HepG2 (cell line): Measurements from ENCODE around the gene SPPL3. TPM values are rescaled to one million over a fixed set of nuclear protein-coding genes. Genes with fewer than 3 reads are reported as not detected.
A peak's percentile ranks its signal among the peaks of the same experiment; 100 is the strongest.

Source experiments
- ADNP ChIP-seq: sonication (generic); formaldehyde crosslinking; IDR thresholded peaks from 2 replicates; pipeline ENCODE4 v1.4.0; 2020; ENCODE audit warnings: missing genetic modification reagents
- CBFB ChIP-seq: sonication (generic); formaldehyde crosslinking; IDR thresholded peaks from 2 replicates; pipeline ENCODE4 v1.4.0; 2020; ENCODE audit warnings: missing genetic modification reagents
- CBX2 ChIP-seq, 2 experiments: fragments of 200-600 bp in 1 of 2; sonication (generic); formaldehyde crosslinking in 1 of 2; IDR thresholded peaks; 2 replicates each; pipeline versions ENCODE4 v1.7.0 to v1.8.1; 2018 to 2022; ENCODE audit warnings: low read depth in 2 of 2, low read length in 1 of 2, mild to moderate bottlenecking in 1 of 2, missing genetic modification reagents in 1 of 2
- FOSL2 ChIP-seq: sonication (generic); formaldehyde crosslinking; IDR thresholded peaks from 2 replicates; pipeline ENCODE4 v1.4.0; 2020; ENCODE audit warnings: missing genetic modification reagents
- FOXC1 ChIP-seq: sonication (generic); formaldehyde crosslinking; IDR thresholded peaks from 2 replicates; pipeline ENCODE4 v1.8.0; 2022; ENCODE audit warnings: mild to moderate bottlenecking, missing genetic modification reagents, borderline replicate concordance
- GTF3A ChIP-seq: sonication (generic); formaldehyde crosslinking; conservative IDR thresholded peaks from 2 replicates; pipeline ENCODE4 v1.4.0; 2020; ENCODE audit warnings: mild to moderate bottlenecking, missing genetic modification reagents
- KDM5B ChIP-seq: sonication (generic); formaldehyde crosslinking; IDR thresholded peaks from 2 replicates; pipeline ENCODE4 v1.4.0; 2020; ENCODE audit warnings: missing genetic modification reagents, mild to moderate bottlenecking, borderline replicate concordance
- KLF9 ChIP-seq: IDR thresholded peaks from 2 replicates; pipeline ENCODE4 v1.6.1; 2016; ENCODE audit warnings: low read depth
- NFAT5 ChIP-seq: sonication (generic); formaldehyde crosslinking; IDR thresholded peaks from 2 replicates; pipeline ENCODE4 v1.4.0; 2020; ENCODE audit warnings: missing genetic modification reagents
- NFRKB ChIP-seq: fragments of 450-650 bp; IDR thresholded peaks from 2 replicates; pipeline ENCODE4 v1.6.1; 2017
- PAWR ChIP-seq: sonication (generic); formaldehyde crosslinking; IDR thresholded peaks from 2 replicates; pipeline ENCODE4 v1.4.0; 2020; ENCODE audit warnings: missing genetic modification reagents, mild to moderate bottlenecking, borderline replicate concordance
- PHF21A ChIP-seq: sonication (generic); formaldehyde crosslinking; IDR thresholded peaks from 2 replicates; pipeline ENCODE4 v1.5.0; 2020; ENCODE audit warnings: mild to moderate bottlenecking, missing genetic modification reagents
- POLR2AphosphoS5 ChIP-seq: IDR thresholded peaks from 2 replicates; pipeline ENCODE4 v1.6.1; 2012; ENCODE audit warnings: low read depth, low read length
- SMAD3 ChIP-seq: sonication (generic); formaldehyde crosslinking; IDR thresholded peaks from 2 replicates; pipeline ENCODE4 v1.4.0; 2020; ENCODE audit warnings: missing genetic modification reagents
- SMARCC2 ChIP-seq: fragments of 450-650 bp; IDR thresholded peaks from 2 replicates; pipeline ENCODE4 v1.6.1; 2017; ENCODE audit warnings: antibody characterized with exemption, mild to moderate bottlenecking
- SNAPC5 ChIP-seq: sonication (generic); formaldehyde crosslinking; IDR thresholded peaks from 2 replicates; pipeline ENCODE4 v1.8.1; 2023; ENCODE audit warnings: mild to moderate bottlenecking, missing genetic modification reagents, borderline replicate concordance
- SRSF4 ChIP-seq: fragments of 200-400 bp; formaldehyde crosslinking; IDR thresholded peaks from one replicate; pipeline ENCODE4 v1.6.1; 2018; ENCODE audit warnings: mild to moderate bottlenecking, low read depth, low read length, moderate library complexity; ENCODE audit not compliant: poor library complexity, severe bottlenecking
- TMF1 ChIP-seq: sonication (generic); formaldehyde crosslinking; IDR thresholded peaks from 2 replicates; pipeline ENCODE4 v1.8.1; 2022; ENCODE audit warnings: low read depth, missing genetic modification reagents
- ZMYM4 ChIP-seq: sonication (generic); formaldehyde crosslinking; IDR thresholded peaks from 2 replicates; pipeline ENCODE4 v1.8.1; 2023; ENCODE audit warnings: mild to moderate bottlenecking, missing genetic modification reagents
- ZNF138 ChIP-seq: sonication (generic); formaldehyde crosslinking; IDR thresholded peaks from 2 replicates; pipeline ENCODE4 v1.5.0; 2020; ENCODE audit warnings: mild to moderate bottlenecking, low read depth, missing genetic modification reagents
- ZNF235 ChIP-seq: sonication (generic); formaldehyde crosslinking; IDR thresholded peaks from 2 replicates; pipeline ENCODE4 v1.8.1; 2023; ENCODE audit warnings: mild to moderate bottlenecking, missing genetic modification reagents, borderline replicate concordance
- ZNF678 ChIP-seq: sonication (generic); formaldehyde crosslinking; IDR thresholded peaks from 2 replicates; pipeline ENCODE4 v1.4.0; 2020; ENCODE audit warnings: mild to moderate bottlenecking, missing genetic modification reagents
- ZNF772 ChIP-seq: sonication (generic); formaldehyde crosslinking; IDR thresholded peaks from 2 replicates; pipeline ENCODE4 v1.5.0; 2020; ENCODE audit warnings: mild to moderate bottlenecking, missing genetic modification reagents
- ZNF776 ChIP-seq: sonication (generic); formaldehyde crosslinking; IDR thresholded peaks from 2 replicates; pipeline ENCODE4 v1.4.0; 2020; ENCODE audit warnings: mild to moderate bottlenecking, missing genetic modification reagents
- ZUFSP ChIP-seq: sonication (generic); formaldehyde crosslinking; IDR thresholded peaks from 2 replicates; pipeline ENCODE4 v1.9.0; 2021; ENCODE audit warnings: missing genetic modification reagents, mild to moderate bottlenecking, borderline replicate concordance
- polyA plus RNA-seq, 8 experiments: library from polyadenylated mRNA; depleted of rRNA in 3 of 8; stranded (reverse) in 7 of 8; unstranded in 1 of 8; fragments of >200 nt; fragmentation: Illumina TruSeq in 4 of 8; extraction: Trizol in 4 of 8; gene quantifications; 2 replicates each; pipeline versions ENCODE4 v1.2.1 to v1.2.3, GENCODE V29; 2011 to 2016; ENCODE audit warnings: low read depth in 4 of 8, missing spikeins in 1 of 8, mixed read lengths in 1 of 8; ENCODE audit not compliant: insufficient read depth in 1 of 8
- total RNA-seq, 5 experiments: library from RNA; depleted of rRNA; stranded (reverse); fragments of >200 nt; fragmentation: Illumina TruSeq; extraction: Trizol; gene quantifications; 2 replicates each; pipeline ENCODE4 v1.2.3, GENCODE V29; 2016; ENCODE audit warnings: low read depth in 1 of 5

Gene SPPL3
- total and polyA plus RNA-seq, 2 of the 13 experiments (the other 11 are each of a cell fraction or from before 2014, with no cell fraction given) = 8.9 to 9.1 TPM

GRCh38 chr12:120903412-120904196 lies 554 bp downstream of the SPPL3 start (continued):
- TF ChIP-seq ZUFSP (CRISPR knock-in tag) = no peak
- TF ChIP-seq ZMYM4 (CRISPR knock-in tag) = no peak
- TF ChIP-seq NFRKB = no peak
- TF ChIP-seq ZNF678 (CRISPR knock-in tag) = no peak
- TF ChIP-seq SRSF4 = no peak
- TF ChIP-seq NFAT5 (CRISPR knock-in tag) = no peak
- TF ChIP-seq FOXC1 (CRISPR knock-in tag) = no peak; the same call in 1 of the 2 replicates
- no peak for TF ChIP-seq SMARCC2
- TF ChIP-seq ZNF772 (CRISPR knock-in tag) = peak; percentile 54; the same call in 1 of the 2 replicates
- no peak for TF ChIP-seq ADNP (CRISPR knock-in tag)
- TF ChIP-seq ZNF138 (CRISPR knock-in tag) = no peak
- TF ChIP-seq KLF9 (CRISPR knock-in tag) = no peak
- TF ChIP-seq CBX2 (IDR thresholded peaks at IDR 0.05; ENCODE audit: low read depth, low read length) = no peak
- no peak for TF ChIP-seq CBX2 (CRISPR knock-in tag; IDR thresholded peaks at IDR 0.05; ENCODE audit: low read depth)
- no peak for TF ChIP-seq SMAD3 (CRISPR knock-in tag)
- peak; percentile 62; the same call in 1 of the 2 replicates for TF ChIP-seq ZNF776
- peak; percentile 38 for TF ChIP-seq FOSL2 (CRISPR knock-in tag)
- peak; percentile 78; the same call in 1 of the 2 replicates for TF ChIP-seq KDM5B (CRISPR knock-in tag)
- no peak for TF ChIP-seq PHF21A (CRISPR knock-in tag)
- TF ChIP-seq CBFB (CRISPR knock-in tag) = no peak
- TF ChIP-seq SNAPC5 (CRISPR knock-in tag) = 0 out of 2 replicates have a peak, but pooled peaks have one; percentile 40
- no peak for TF ChIP-seq POLR2AphosphoS5
- no peak; the same call in 1 of the 2 replicates for TF ChIP-seq ZNF235 (CRISPR knock-in tag)
- no peak for TF ChIP-seq PAWR (CRISPR knock-in tag)
- no peak for TF ChIP-seq GTF3A (CRISPR knock-in tag)
- no peak for TF ChIP-seq TMF1 (CRISPR knock-in tag)
